Activated T-cell treated with anti-CD3 and anti-CD28 coated beads, Interleukin-2, amount 50 U/mL, for 24 hours (primary cell): ENCODE measurements around the gene MN1.

Source experiments
- DNase-seq: peaks from one replicate; pipeline ENCODE4 v3.0.0-alpha.2; 2020
- H3K27ac Mint-ChIP-seq: 2 replicates; pipeline ENCODE4 v1.8.0; 2020; ENCODE audit warnings: mild to moderate bottlenecking, mixed read lengths
- H3K27me3 Mint-ChIP-seq: 2 replicates; pipeline ENCODE4 v1.8.0; 2020; ENCODE audit warnings: mixed read lengths
- H3K36me3 Mint-ChIP-seq: 2 replicates; pipeline ENCODE4 v1.8.0; 2020; ENCODE audit warnings: low read depth, mixed read lengths
- H3K4me1 Mint-ChIP-seq: 2 replicates; pipeline ENCODE4 v1.8.0; 2020; ENCODE audit warnings: low read depth, mixed read lengths
- H3K4me3 Mint-ChIP-seq: 2 replicates; pipeline ENCODE4 v1.8.0; 2020; ENCODE audit warnings: mild to moderate bottlenecking, moderate library complexity, mixed read lengths
- H3K9me3 Mint-ChIP-seq: 2 replicates; pipeline ENCODE4 v1.8.0; 2020; ENCODE audit warnings: mixed read lengths

The MN1 gene

GRCh38 chr22:27810609-27811151, 9.1 kb upstream of the MN1 start:
- H3K9me3 Mint-ChIP-seq: no peaks in the 10 kb centered on the region
- H3K36me3 Mint-ChIP-seq: no peaks in the 10 kb centered on the region
- no peaks in the 10 kb centered on the region for H3K4me1 Mint-ChIP-seq
- no peak overlapping the region for H3K27ac Mint-ChIP-seq
- no peak overlapping the region for H3K4me3 Mint-ChIP-seq
- DNase-seq: no peak
- H3K27me3 Mint-ChIP-seq: peaks cover 8% of the 10 kb centered on the region

GRCh38 chr22:27809700-27810608, 8.4 kb upstream of the MN1 start:
- peaks cover 5% of the 10 kb centered on the region for H3K4me1 Mint-ChIP-seq
- H3K36me3 Mint-ChIP-seq: no peaks in the 10 kb centered on the region
- H3K4me3 Mint-ChIP-seq: no peak overlapping the region
- no peak for DNase-seq
- H3K9me3 Mint-ChIP-seq: no peaks in the 10 kb centered on the region
- peaks cover 15% of the 10 kb centered on the region for H3K27me3 Mint-ChIP-seq
- no peak overlapping the region for H3K27ac Mint-ChIP-seq

- DNase-seq: no peak
- Mint-ChIP-seq H3K27ac (no peak overlapping the region), H3K36me3 (no peaks in the 10 kb centered on the region), H3K9me3 (no peaks in the 10 kb centered on the region), H3K4me3 (no peak overlapping the region), H3K27me3 (peaks cover 22% of the 10 kb centered on the region), H3K4me1 (peaks cover 8% of the 10 kb centered on the region)
Measured at GRCh38 chr22:27809226-27809603, 7.7 kb upstream of the MN1 start.

- DNase-seq: no peak
- Mint-ChIP-seq H3K27me3 (peaks cover 22% of the 10 kb centered on the region), H3K36me3 (no peaks in the 10 kb centered on the region), H3K4me1 (peaks cover 8% of the 10 kb centered on the region), H3K9me3 (no peaks in the 10 kb centered on the region), H3K4me3 (no peak overlapping the region), H3K27ac (no peak overlapping the region)
Measured at GRCh38 chr22:27808451-27809225, 7.1 kb upstream of the MN1 start.

- Mint-ChIP-seq H3K9me3 (no peaks in the 10 kb centered on the region), H3K27me3 (peaks cover 26% of the 10 kb centered on the region), H3K4me1 (peaks cover 16% of the 10 kb centered on the region), H3K36me3 (no peaks in the 10 kb centered on the region), H3K4me3 (no peak overlapping the region), H3K27ac (no peak overlapping the region)
- DNase-seq: no peak
Measured at GRCh38 chr22:27805841-27806240, 4.3 kb upstream of the MN1 start.

- H3K9me3 Mint-ChIP-seq: no peaks in the 10 kb centered on the region
- no peak overlapping the region for H3K27ac Mint-ChIP-seq
- peak; percentile 67 for DNase-seq
- peaks cover 30% of the 10 kb centered on the region for H3K27me3 Mint-ChIP-seq
- no peak overlapping the region for H3K4me3 Mint-ChIP-seq
- H3K36me3 Mint-ChIP-seq: no peaks in the 10 kb centered on the region
- H3K4me1 Mint-ChIP-seq: peaks cover 16% of the 10 kb centered on the region
Measured at GRCh38 chr22:27804470-27805297, 3.1 kb upstream of the MN1 start.

- Mint-ChIP-seq H3K4me1 (peaks cover 16% of the 10 kb centered on the region), H3K36me3 (no peaks in the 10 kb centered on the region), H3K27ac (no peak overlapping the region), H3K4me3 (no peak overlapping the region), H3K27me3 (peaks cover 26% of the 10 kb centered on the region), H3K9me3 (no peaks in the 10 kb centered on the region)
- DNase-seq: no peak
Measured at GRCh38 chr22:27803841-27804415, 2.4 kb upstream of the MN1 start.

GRCh38 chr22:27802346-27803073, 954 bp upstream of the MN1 start:
- peaks cover 16% of the 10 kb centered on the region for H3K4me1 Mint-ChIP-seq
- DNase-seq: no peak
- H3K9me3 Mint-ChIP-seq: no peaks in the 10 kb centered on the region
- H3K36me3 Mint-ChIP-seq: no peaks in the 10 kb centered on the region
- peaks cover 28% of the 10 kb centered on the region for H3K27me3 Mint-ChIP-seq
- peak overlapping the region; percentile 75 for H3K4me3 Mint-ChIP-seq
- H3K27ac Mint-ChIP-seq: no peak overlapping the region

GRCh38 chr22:27801202-27801615, 347 bp downstream of the MN1 start:
- Mint-ChIP-seq H3K4me1 (peaks cover 16% of the 10 kb centered on the region), H3K27ac (no peak overlapping the region), H3K9me3 (no peaks in the 10 kb centered on the region), H3K27me3 (peaks cover 28% of the 10 kb centered on the region), H3K36me3 (no peaks in the 10 kb centered on the region), H3K4me3 (peak overlapping the region; percentile 75)
- DNase-seq: no peak

- peak overlapping the region; percentile 75 for H3K4me3 Mint-ChIP-seq
- H3K4me1 Mint-ChIP-seq: peaks cover 16% of the 10 kb centered on the region
- no peak overlapping the region for H3K27ac Mint-ChIP-seq
- no peak for DNase-seq
- H3K36me3 Mint-ChIP-seq: no peaks in the 10 kb centered on the region
- H3K27me3 Mint-ChIP-seq: peaks cover 24% of the 10 kb centered on the region
- H3K9me3 Mint-ChIP-seq: no peaks in the 10 kb centered on the region
Measured at GRCh38 chr22:27800250-27801201, 1.0 kb downstream of the MN1 start.

GRCh38 chr22:27799827-27800249, 1.7 kb downstream of the MN1 start:
- Mint-ChIP-seq H3K27ac (no peak overlapping the region), H3K36me3 (no peaks in the 10 kb centered on the region), H3K4me1 (peaks cover 11% of the 10 kb centered on the region), H3K27me3 (peaks cover 18% of the 10 kb centered on the region), H3K9me3 (no peaks in the 10 kb centered on the region), H3K4me3 (no peak overlapping the region)
- DNase-seq: no peak

- H3K36me3 Mint-ChIP-seq: no peaks in the 10 kb centered on the region
- peaks cover 12% of the 10 kb centered on the region for H3K27me3 Mint-ChIP-seq
- no peak overlapping the region for H3K27ac Mint-ChIP-seq
- no peaks in the 10 kb centered on the region for H3K9me3 Mint-ChIP-seq
- no peak for DNase-seq
- H3K4me3 Mint-ChIP-seq: no peak overlapping the region
- H3K4me1 Mint-ChIP-seq: peaks cover 8% of the 10 kb centered on the region
Measured at GRCh38 chr22:27799015-27799826, 2.3 kb downstream of the MN1 start.
